Stimulated activated CD4-positive, alpha-beta T cell treated with anti-CD3 and anti-CD28 coated beads, Interleukin-15, amount 100 ng/mL, for 1 hour (primary cell): ENCODE data around the gene GADD45A.
A peak's percentile ranks its signal among the peaks of the same experiment; 100 is the strongest.
"Not testable (repeated sequence)": the region's sequence is repeated elsewhere in the genome, so short reads cannot be mapped to it uniquely, and the experiment has no call there.

Source experiments
- DNase-seq, 2 donors: peaks; one replicate each; pipeline ENCODE4 v3.0.0-alpha.2; 2020; ENCODE audit warnings: low read depth in 1 of 2, low spot score in 1 of 2

GADD45A gene

GRCh38 chr1:67685067-67685557 is at the start of gene GADD45A:
Gene GADD45A (plus strand): TSS chr1:67685201. CDS start chr1:67685495, 294 bp downstream.
- peak; percentile 75 to 82 for DNase-seq

GRCh38 chr1:67636146-67636545 is 48.9 kb upstream of the GADD45A start:
- DNase-seq: no peak

- DNase-seq: no peak
Observed at GRCh38 chr1:67639361-67639760, 45.6 kb upstream of the GADD45A start.

GRCh38 chr1:67642629-67643028 is 42.4 kb upstream of the GADD45A start:
- no peak for DNase-seq

GRCh38 chr1:67644566-67644965 is 40.4 kb upstream of the GADD45A start:
- DNase-seq: no peak

- no peak for DNase-seq
Observed at GRCh38 chr1:67645495-67646144, 39.4 kb upstream of the GADD45A start.

GRCh38 chr1:67646145-67647035 is 38.6 kb upstream of the GADD45A start:
- DNase-seq: no peak

- DNase-seq: no peak
Observed at GRCh38 chr1:67647036-67647798, 37.8 kb upstream of the GADD45A start.

- no peak for DNase-seq
Observed at GRCh38 chr1:67647814-67648358, 37.1 kb upstream of the GADD45A start.

- no peak for DNase-seq
Observed at GRCh38 chr1:67648582-67649326, 36.2 kb upstream of the GADD45A start.

GRCh38 chr1:67650061-67650460 is 34.9 kb upstream of the GADD45A start:
- no peak for DNase-seq

GRCh38 chr1:67651031-67651430 is 34.0 kb upstream of the GADD45A start:
- DNase-seq: no peak

GRCh38 chr1:67652800-67653199 is 32.2 kb upstream of the GADD45A start:
- DNase-seq: no peak

- DNase-seq: no peak
Observed at GRCh38 chr1:67653304-67653703, 31.7 kb upstream of the GADD45A start.

- DNase-seq: no peak
Observed at GRCh38 chr1:67655581-67655980, 29.4 kb upstream of the GADD45A start.

- DNase-seq: not testable (repeated sequence)
Observed at GRCh38 chr1:67657152-67657551, 27.8 kb upstream of the GADD45A start.

GRCh38 chr1:67659229-67659628 is 25.8 kb upstream of the GADD45A start:
- no peak for DNase-seq

GRCh38 chr1:67662884-67663283 is 22.1 kb upstream of the GADD45A start:
- no peak for DNase-seq

GRCh38 chr1:67664048-67664447 is 21.0 kb upstream of the GADD45A start:
- no peak for DNase-seq

GRCh38 chr1:67665307-67665706 is 19.7 kb upstream of the GADD45A start:
- DNase-seq: not testable (repeated sequence)
